H1 (cell line): ENCODE measurements around the gene COL17A1. TPM values are rescaled to one million over a fixed set of nuclear protein-coding genes. Genes with fewer than 3 reads are reported as not detected.
A peak's percentile ranks its signal among the peaks of the same experiment; 100 is the strongest.

Experiments used
- CTCF ChIA-PET: fragments of 300-600 bp; sonication (Branson Sonifier 250); formaldehyde crosslinking; loops from one replicate; lab custom pipeline; 2021; ENCODE audit not compliant: partially characterized antibody; lab: Charles Lee
- POLR2A ChIA-PET: fragments of 300-600 bp; sonication (Branson Sonifier 250); formaldehyde crosslinking; loops from one replicate; lab custom pipeline; 2021; ENCODE audit warnings: inconsistent platforms; ENCODE audit not compliant: partially characterized antibody; lab: Charles Lee
- DNase-seq, 2 experiments: peaks; one replicate each; pipeline versions ENCODE4 v3.0.0 to v3.0.0-alpha.2; 2010 to 2022; ENCODE audit warnings: low spot score in 2 of 2, low read depth in 1 of 2, mixed read lengths in 1 of 2
- FAIRE-seq: peaks from 2 replicates; lab custom pipeline; 2011; peaks lifted over from hg19 to GRCh38; lab: Jason Lieb, UNC
- H2AFZ ChIP-seq: 2 replicates; pipeline ENCODE4 v1.8.1; 2012; ENCODE audit warnings: low read length, inconsistent platforms
- H2AK5ac ChIP-seq: 2 replicates; pipeline ENCODE4 v1.6.1; 2013; ENCODE audit warnings: low read depth, low read length
- H2BK120ac ChIP-seq: replicated peaks from 2 replicates; pipeline ENCODE3; 2013; ENCODE audit warnings: low read depth, low read length, inconsistent platforms
- H2BK12ac ChIP-seq: 2 replicates; pipeline ENCODE4 v1.6.1; 2013; ENCODE audit warnings: low read depth, low read length
- H2BK15ac ChIP-seq: 2 replicates; pipeline ENCODE4 v1.6.1; 2013; ENCODE audit warnings: low read length
- H2BK20ac ChIP-seq: 2 replicates; pipeline ENCODE4 v1.6.1; 2013; ENCODE audit warnings: low read length
- H2BK5ac ChIP-seq: 2 replicates; pipeline ENCODE4 v1.6.1; 2013; ENCODE audit warnings: low read depth, low read length
- H3K14ac ChIP-seq: 2 replicates; pipeline ENCODE4 v1.6.1; 2013; ENCODE audit warnings: inconsistent platforms; ENCODE audit not compliant: insufficient read length
- H3K18ac ChIP-seq: 2 replicates; pipeline ENCODE4 v1.6.1; 2013; ENCODE audit warnings: low read length; ENCODE audit errors: extremely low read depth
- H3K23ac ChIP-seq: 2 replicates; pipeline ENCODE4 v1.6.1; 2013; ENCODE audit warnings: inconsistent platforms; ENCODE audit not compliant: insufficient read length
- H3K23me2 ChIP-seq: 2 replicates; pipeline ENCODE4 v1.6.1; 2013; ENCODE audit warnings: low read depth, low read length
- H3K27ac ChIP-seq: 2 replicates; pipeline ENCODE4 v1.6.1; 2011; ENCODE audit warnings: low read depth, low read length, inconsistent platforms
- H3K27me3 ChIP-seq, 4 experiments: replicated peaks in 1 of 4; 1 replicate in 1 of 4; 2 replicates in 3 of 4; pipeline versions ENCODE4 v1.6.1 to v1.8.1; 2011 to 2013; ENCODE audit warnings: low read length in 3 of 4, mild to moderate bottlenecking in 3 of 4, inconsistent platforms in 2 of 4, mixed read lengths in 2 of 4, moderate library complexity in 1 of 4; ENCODE audit not compliant: control insufficient read depth in 3 of 4, insufficient read depth in 3 of 4; ENCODE audit errors: extremely low read depth in 1 of 4
- H3K36me3 ChIP-seq, 4 experiments: 2 replicates each; pipeline versions ENCODE4 v1.6.1 to v1.8.1; 2011 to 2013; ENCODE audit warnings: mild to moderate bottlenecking in 4 of 4, low read length in 3 of 4, moderate library complexity in 2 of 4, control low read depth in 1 of 4, inconsistent platforms in 1 of 4; ENCODE audit not compliant: insufficient read depth in 4 of 4, control insufficient read depth in 2 of 4
- H3K4ac ChIP-seq: replicated peaks from 2 replicates; pipeline ENCODE3; 2013; ENCODE audit warnings: low read length, low read depth, mixed read lengths, inconsistent platforms; ENCODE audit not compliant: insufficient read length
- H3K4me1 ChIP-seq, 4 experiments: replicated peaks in 1 of 4; 1 replicate in 1 of 4; 2 replicates in 3 of 4; pipeline versions ENCODE4 v1.6.1 to v1.8.1; 2011 to 2013; ENCODE audit warnings: low read length in 3 of 4, inconsistent platforms in 2 of 4, mixed read lengths in 1 of 4; ENCODE audit not compliant: insufficient read depth in 4 of 4, control insufficient read depth in 3 of 4
- H3K4me2 ChIP-seq, 2 experiments: 2 replicates each; pipeline versions ENCODE4 v1.6.1 to v1.8.1; 2011 to 2013; ENCODE audit warnings: low read depth in 2 of 2, low read length in 2 of 2, control low read depth in 1 of 2, inconsistent platforms in 1 of 2, mild to moderate bottlenecking in 1 of 2; ENCODE audit not compliant: insufficient read depth in 1 of 2
- H3K4me3 ChIP-seq, 4 experiments: fragments of 200-600, 300-600 bp in 1 of 4; sonication (generic), shearing (Covaris generic), sonication (Bioruptor Twin) in 1 of 4; 2 replicates each; pipeline versions ENCODE4 v1.5.1 to v1.8.1; 2011 to 2016; ENCODE audit warnings: low read length in 4 of 4, low read depth in 3 of 4, control low read depth in 2 of 4, inconsistent platforms in 2 of 4, mild to moderate bottlenecking in 2 of 4, mixed read lengths in 1 of 4, moderate library complexity in 1 of 4; ENCODE audit not compliant: insufficient read depth in 2 of 4; ENCODE audit errors: extremely low read depth in 1 of 4
- H3K56ac ChIP-seq: replicated peaks from 2 replicates; pipeline ENCODE3; 2013; ENCODE audit warnings: low read depth, mild to moderate bottlenecking, mixed read lengths, low read length, inconsistent platforms; ENCODE audit not compliant: insufficient read length
- H3K79me1 ChIP-seq: 2 replicates; pipeline ENCODE4 v1.6.1; 2013; ENCODE audit warnings: low read depth, low read length, control low read depth
- H3K79me2 ChIP-seq, 2 experiments: 2 replicates each; pipeline versions ENCODE4 v1.6.1 to v1.8.1; 2012 to 2013; ENCODE audit warnings: low read length in 2 of 2, mild to moderate bottlenecking in 2 of 2, inconsistent platforms in 1 of 2; ENCODE audit not compliant: insufficient read depth in 2 of 2, control insufficient read depth in 1 of 2
- H3K9ac ChIP-seq, 4 experiments: replicated peaks in 1 of 4; 1 replicate in 1 of 4; 2 replicates in 3 of 4; pipeline versions ENCODE4 v1.6.1 to v1.8.1; 2011 to 2013; ENCODE audit warnings: low read depth in 3 of 4, low read length in 3 of 4, control low read depth in 2 of 4, mild to moderate bottlenecking in 2 of 4, moderate library complexity in 2 of 4, inconsistent platforms in 1 of 4; ENCODE audit errors: extremely low read depth in 1 of 4
- H3K9me3 ChIP-seq, 2 experiments: 2 replicates each; pipeline versions ENCODE4 v1.6.1 to v1.8.1; 2012 to 2013; ENCODE audit warnings: mild to moderate bottlenecking in 2 of 2, moderate library complexity in 2 of 2, control low read depth in 1 of 2, inconsistent platforms in 1 of 2, low read depth in 1 of 2, low read length in 1 of 2, mixed read lengths in 1 of 2; ENCODE audit not compliant: insufficient read depth in 2 of 2
- H4K20me1 ChIP-seq, 2 experiments: replicated peaks in 1 of 2; 2 replicates each; pipeline versions ENCODE3 to v1.8.1; 2011 to 2013; ENCODE audit warnings: inconsistent platforms in 2 of 2, low read length in 2 of 2, mild to moderate bottlenecking in 1 of 2; ENCODE audit not compliant: insufficient read depth in 2 of 2, control insufficient read depth in 1 of 2
- H4K5ac ChIP-seq: 2 replicates; pipeline ENCODE4 v1.6.1; 2013; ENCODE audit warnings: low read length, low read depth, mixed read lengths, inconsistent platforms; ENCODE audit not compliant: insufficient read length
- H4K8ac ChIP-seq: 2 replicates; pipeline ENCODE4 v1.8.0; 2013; ENCODE audit warnings: mild to moderate bottlenecking, moderate library complexity, low read length, inconsistent platforms; ENCODE audit not compliant: insufficient read depth; ENCODE audit errors: extremely low read depth
- H4K91ac ChIP-seq: replicated peaks from 2 replicates; pipeline ENCODE3; 2013; ENCODE audit warnings: low read length, mixed read lengths, inconsistent platforms; ENCODE audit not compliant: insufficient read length
- ATF2 ChIP-seq: IDR thresholded peaks from 2 replicates; pipeline ENCODE4 v1.6.1; 2012; ENCODE audit warnings: low read length, inconsistent platforms
- CREB1 ChIP-seq: IDR thresholded peaks from 2 replicates; pipeline ENCODE4 v1.6.1; 2012; ENCODE audit warnings: inconsistent platforms
- CTCF ChIP-seq, 3 experiments: IDR thresholded peaks; 1 replicate in 2 of 3; 2 replicates in 1 of 3; pipeline versions ENCODE4 v1.5.1 to v1.6.1; 2011; ENCODE audit warnings: low read length in 3 of 3, mild to moderate bottlenecking in 3 of 3, inconsistent platforms in 2 of 3, low read depth in 1 of 3, moderate library complexity in 1 of 3; ENCODE audit not compliant: insufficient read depth in 1 of 3; ENCODE audit errors: control extremely low read depth in 1 of 3
- FOSL1 ChIP-seq: IDR thresholded peaks from 2 replicates; pipeline ENCODE4 v1.6.1; 2011; ENCODE audit warnings: mild to moderate bottlenecking, low read depth, low read length, moderate library complexity; ENCODE audit not compliant: insufficient read depth
- JUND ChIP-seq: IDR thresholded peaks from 2 replicates; pipeline ENCODE4 v1.6.1; 2011; ENCODE audit warnings: mild to moderate bottlenecking, improper control_type of control experiment, low read length
- SAP30 ChIP-seq: fragments of 300-600 bp; sonication (generic); IDR thresholded peaks from 2 replicates; pipeline ENCODE4 v1.7.1; 2012; ENCODE audit warnings: low read length, moderate library complexity, mild to moderate bottlenecking, inconsistent platforms; ENCODE audit not compliant: insufficient read depth, insufficient replicate concordance
- SP4 ChIP-seq: IDR thresholded peaks from 2 replicates; pipeline ENCODE4 v1.6.1; 2012; ENCODE audit warnings: low read length, inconsistent platforms
- WGBS, 2 experiments: shearing (Covaris generic) in 1 of 2; methylation state at CpG; one replicate each; pipeline versions ENCODE4 v1.1.6 to v1.1.7; 2013 to 2015; ENCODE audit warnings: low lambda C conversion rate in 2 of 2, mixed read lengths in 2 of 2, inconsistent platforms in 1 of 2, low coverage in 1 of 2, missing lambda C conversion rate in 1 of 2; ENCODE audit not compliant: insufficient replicate concordance in 2 of 2, insufficient coverage in 1 of 2, insufficient read length in 1 of 2; ENCODE audit errors: extremely low coverage in 1 of 2, missing lambda C conversion rate in 1 of 2; 5-methylcytosine and 5-hydroxymethylcytosine counted together
- polyA plus RNA-seq, 7 experiments: library from polyadenylated mRNA; depleted of rRNA in 3 of 7; stranded (reverse) in 5 of 7; unstranded in 2 of 7; fragments of >200 nt in 5 of 7; fragments of 200-250 nt in 2 of 7; gene quantifications; 1 replicate in 5 of 7; 2 replicates in 1 of 7; 4 replicates in 1 of 7; pipeline versions ENCODE4 v1.2.1 to v1.2.3, GENCODE V29; 2011 to 2013; ENCODE audit warnings: missing spikeins in 2 of 7, mixed read lengths in 2 of 7
- total RNA-seq: library from RNA; stranded (reverse); fragmentation: NEBNext Ultra II Directional; extraction: Animal tissue kit (Norgen Biotek cat#: 25700); gene quantifications from 2 replicates; pipeline ENCODE4 v1.2.1, GENCODE V29; 2021

The COL17A1 gene
- total and polyA plus RNA-seq, 2 of the 8 experiments (the other 6 are each of a cell fraction or from before 2014, with no cell fraction given): 0.35 to 0.37 TPM

GRCh38 chr10:104037261-104037951 is 48.3 kb downstream of the COL17A1 start:
- H3K23ac ChIP-seq: no peak overlapping the region
- H2AK5ac ChIP-seq: no peak overlapping the region
- H2BK15ac ChIP-seq: no peak overlapping the region
- no peaks in the 10 kb centered on the region; a peak in 1 of 8 replicates for H3K36me3 ChIP-seq
- no peak overlapping the region for H3K27ac ChIP-seq
- no peak overlapping the region for H3K4ac ChIP-seq
- whole genome bisulfite sequencing, 2 experiments: 84% methylated on average over 16 of the region's 16 CpGs; no CpG with 5 or more reads in 1 of the 2 experiments
- ChIA-PET CTCF (interaction anchor here (0.6 to 1.8 kb wide), 8 partner anchors 8 to 237 kb away, joined by 3 to 8 read pairs (median 4); partner anchors contain the start of gene SFR1), POLR2A (interaction anchor here (0.8 to 1.6 kb wide), 3 partner anchors 8 to 209 kb away, joined by 3 to 6 read pairs (median 4); no protein-coding TSS in a partner anchor)
- no peak overlapping the region for H2BK120ac ChIP-seq
- H2AFZ ChIP-seq: no peak overlapping the region
- no peak overlapping the region for H3K4me2 ChIP-seq
- no peak overlapping the region for H2BK20ac ChIP-seq
- H3K18ac ChIP-seq: no peak overlapping the region
- no peak overlapping the region for H2BK5ac ChIP-seq
- H3K4me1 ChIP-seq: peaks cover 0 to 9% (median 6%) of the 10 kb centered on the region in 4 experiments; a peak in 4 of 7 replicates
- no peaks in the 10 kb centered on the region for H3K79me1 ChIP-seq
- H4K91ac ChIP-seq: no peak overlapping the region
- peaks cover 11% of the 10 kb centered on the region; the same call in 1 of the 2 replicates for H3K23me2 ChIP-seq
- no peak overlapping the region for H4K8ac ChIP-seq
- peaks cover 2 to 5% of the 10 kb centered on the region in 2 experiments for H4K20me1 ChIP-seq
- no peak overlapping the region for H4K5ac ChIP-seq
- FAIRE-seq (no peak), DNase-seq (peak in 1 of 2 experiments; percentile 39)
- H3K9ac ChIP-seq: no peak overlapping the region
- no peak overlapping the region for H3K14ac ChIP-seq
- H2BK12ac ChIP-seq: no peak overlapping the region
- H3K4me3 ChIP-seq: no peak overlapping the region
- H3K79me2 ChIP-seq: no peaks in the 10 kb centered on the region
- H3K56ac ChIP-seq: no peak overlapping the region
- no peaks in the 10 kb centered on the region for H3K9me3 ChIP-seq
- no peaks in the 10 kb centered on the region for H3K27me3 ChIP-seq
- TF ChIP-seq FOSL1 (no peak), JUND (no peak), CTCF (IDR thresholded peaks at IDR 0.05; ENCODE audit: control extremely low read depth in 1 of 3, insufficient read depth in 1 of 3, low read depth in 1 of 3, low read length in 3 of 3) (no peak), SP4 (no peak), SAP30 (no peak), CREB1 (no peak), ATF2 (no peak)
